ENCODE results near the gene GOLGB1.

GOLGB1 gene

GRCh38 chr3:121642601-121643314 lies 106.8 kb downstream of the GOLGB1 start:
- DNase-seq (ENCODE audit: low spot score): no peak
- TF ChIP-seq CTCF (IDR thresholded peaks at IDR 0.05; ENCODE audit: extremely low read depth, insufficient read depth, missing control alignments): no peak
- in situ Hi-C loops (cut with MboI; ENCODE audit: low pct_unique_long_range_greater_than_20kb, low sequenced_read_pairs, unreplicated experiment): no loop called here

GRCh38 chr3:121641127-121641526 lies 108.4 kb downstream of the GOLGB1 start:
- in situ Hi-C loops (cut with MboI; ENCODE audit: low pct_unique_long_range_greater_than_20kb, low sequenced_read_pairs, unreplicated experiment): no loop called here
- no peak for DNase-seq (ENCODE audit: low spot score)
- no peak for TF ChIP-seq CTCF (IDR thresholded peaks at IDR 0.05; ENCODE audit: extremely low read depth, insufficient read depth, missing control alignments)

GRCh38 chr3:121637922-121638321 lies 111.6 kb downstream of the GOLGB1 start:
- in situ Hi-C loops (cut with MboI; ENCODE audit: low pct_unique_long_range_greater_than_20kb, low sequenced_read_pairs, unreplicated experiment): no loop called here
- no peak for DNase-seq (ENCODE audit: low spot score)
- no peak for TF ChIP-seq CTCF (IDR thresholded peaks at IDR 0.05; ENCODE audit: extremely low read depth, insufficient read depth, missing control alignments)

GRCh38 chr3:121630355-121630754 lies 119.2 kb downstream of the GOLGB1 start:
- DNase-seq (ENCODE audit: low spot score): no peak
- in situ Hi-C loops (cut with MboI; ENCODE audit: low pct_unique_long_range_greater_than_20kb, low sequenced_read_pairs, unreplicated experiment): no loop called here
- TF ChIP-seq CTCF (IDR thresholded peaks at IDR 0.05; ENCODE audit: extremely low read depth, insufficient read depth, missing control alignments): no peak

- DNase-seq (ENCODE audit: low spot score): no peak
- TF ChIP-seq CTCF (IDR thresholded peaks at IDR 0.05; ENCODE audit: extremely low read depth, insufficient read depth, missing control alignments): no peak
- in situ Hi-C loops (cut with MboI; ENCODE audit: low pct_unique_long_range_greater_than_20kb, low sequenced_read_pairs, unreplicated experiment): no loop called here
These were observed 119.9 kb downstream of the GOLGB1 start for GRCh38 chr3:121629601-121630000.

- DNase-seq (ENCODE audit: low spot score): no peak
- in situ Hi-C loops (cut with MboI; ENCODE audit: low pct_unique_long_range_greater_than_20kb, low sequenced_read_pairs, unreplicated experiment): no loop called here
- TF ChIP-seq CTCF (IDR thresholded peaks at IDR 0.05; ENCODE audit: extremely low read depth, insufficient read depth, missing control alignments): no peak
These were observed 121.9 kb downstream of the GOLGB1 start for GRCh38 chr3:121627622-121628021.

Data from GM13977 (cell line).